BLaER1 treated with 17β-estradiol and CSF1 and Interleukin-3, amounts not matched to agents 10 nM and 100 nM (cell line): Measurements from ENCODE around the gene C16orf46.

Source experiments
- H3K27ac ChIP-seq, 11 experiments: shearing (Covaris generic); formaldehyde crosslinking; 2 replicates each; pipeline ENCODE4 v1.8.1; 2022
- H3K27me3 ChIP-seq, 11 experiments: shearing (Covaris generic); formaldehyde crosslinking; 2 replicates each; pipeline ENCODE4 v1.8.1; 2022
- H3K36me3 ChIP-seq, 11 experiments: shearing (Covaris generic); formaldehyde crosslinking; 2 replicates each; pipeline ENCODE4 v1.8.1; 2022
- H3K4me1 ChIP-seq, 10 experiments: shearing (Covaris generic); formaldehyde crosslinking; 2 replicates each; pipeline ENCODE4 v1.8.1; 2022
- H3K4me2 ChIP-seq, 11 experiments: shearing (Covaris generic); formaldehyde crosslinking; 2 replicates each; pipeline ENCODE4 v1.8.1; 2022
- H3K4me3 ChIP-seq, 10 experiments: shearing (Covaris generic); formaldehyde crosslinking; 2 replicates each; pipeline ENCODE4 v1.8.1; 2022
- H3K9ac ChIP-seq, 11 experiments: shearing (Covaris generic); formaldehyde crosslinking; 2 replicates each; pipeline ENCODE4 v1.8.1; 2022
- H3K9me3 ChIP-seq, 11 experiments: shearing (Covaris generic); formaldehyde crosslinking; replicated peaks in 1 of 11; 2 replicates each; pipeline ENCODE4 v1.8.1; 2022
- H4K20me1 ChIP-seq, 11 experiments: shearing (Covaris generic); formaldehyde crosslinking; 2 replicates each; pipeline ENCODE4 v1.8.1; 2022
- Cebpa-rat ChIP-seq, 11 experiments: shearing (Covaris generic); IDR thresholded peaks; 2 replicates each; pipeline ENCODE4 v1.8.1; 2022

C16orf46 gene

GRCh38 chr16:81012974-81013373 lies 64.1 kb downstream of the C16orf46 start:
- no peak overlapping the region for H3K4me2 ChIP-seq
- peaks cover 6 to 15% (median 12%) of the 10 kb centered on the region in 10 experiments; a peak in 19 of 20 replicates for H3K4me1 ChIP-seq
- no peaks in the 10 kb centered on the region for H3K27me3 ChIP-seq
- H3K4me3 ChIP-seq, result no peak overlapping the region
- no peak overlapping the region for H3K9ac ChIP-seq
- no peak for TF ChIP-seq Cebpa-rat (IDR thresholded peaks at IDR 0.05)
- H3K9me3 ChIP-seq, result no peaks in the 10 kb centered on the region
- H3K27ac ChIP-seq, result no peak overlapping the region
- peaks cover 0 to 52% (median 31%) of the 10 kb centered on the region in 11 experiments; a peak in 13 of 22 replicates for H4K20me1 ChIP-seq
- H3K36me3 ChIP-seq, result peaks cover 38 to 94% (median 85%) of the 10 kb centered on the region in 11 experiments
